ENCODE measurements around the gene MANEA.

- no peak for TF ChIP-seq CTCF (conservative IDR thresholded peaks at IDR 0.05)
- TF ChIP-seq ZFX (IDR thresholded peaks at IDR 0.05), result no peak
These were observed 72.1 kb downstream of the MANEA start for GRCh38 chr6:95649451-95649850.

Measured in C4-2B (cell line).